Measurements from ENCODE around the gene MAPT.
"Not testable (repeated sequence)": the region's sequence is repeated elsewhere in the genome, so short reads cannot be mapped to it uniquely, and the experiment has no call there.

Gene MAPT

DNA sequence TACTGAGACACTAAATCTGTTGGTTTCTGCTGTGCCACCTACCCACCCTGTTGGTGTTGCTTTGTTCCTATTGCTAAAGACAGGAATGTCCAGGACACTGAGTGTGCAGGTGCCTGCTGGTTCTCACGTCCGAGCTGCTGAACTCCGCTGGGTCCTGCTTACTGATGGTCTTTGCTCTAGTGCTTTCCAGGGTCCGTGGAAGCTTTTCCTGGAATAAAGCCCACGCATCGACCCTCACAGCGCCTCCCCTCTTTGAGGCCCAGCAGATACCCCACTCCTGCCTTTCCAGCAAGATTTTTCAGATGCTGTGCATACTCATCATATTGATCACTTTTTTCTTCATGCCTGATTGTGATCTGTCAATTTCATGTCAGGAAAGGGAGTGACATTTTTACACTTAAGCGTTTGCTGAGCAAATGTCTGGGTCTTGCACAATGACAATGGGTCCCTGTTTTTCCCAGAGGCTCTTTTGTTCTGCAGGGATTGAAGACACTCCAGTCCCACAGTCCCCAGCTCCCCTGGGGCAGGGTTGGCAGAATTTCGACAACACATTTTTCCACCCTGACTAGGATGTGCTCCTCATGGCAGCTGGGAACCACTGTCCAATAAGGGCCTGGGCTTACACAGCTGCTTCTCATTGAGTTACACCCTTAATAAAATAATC lies 119.3 kb downstream of the MAPT start:
- no peak for DNase-seq

DNA sequence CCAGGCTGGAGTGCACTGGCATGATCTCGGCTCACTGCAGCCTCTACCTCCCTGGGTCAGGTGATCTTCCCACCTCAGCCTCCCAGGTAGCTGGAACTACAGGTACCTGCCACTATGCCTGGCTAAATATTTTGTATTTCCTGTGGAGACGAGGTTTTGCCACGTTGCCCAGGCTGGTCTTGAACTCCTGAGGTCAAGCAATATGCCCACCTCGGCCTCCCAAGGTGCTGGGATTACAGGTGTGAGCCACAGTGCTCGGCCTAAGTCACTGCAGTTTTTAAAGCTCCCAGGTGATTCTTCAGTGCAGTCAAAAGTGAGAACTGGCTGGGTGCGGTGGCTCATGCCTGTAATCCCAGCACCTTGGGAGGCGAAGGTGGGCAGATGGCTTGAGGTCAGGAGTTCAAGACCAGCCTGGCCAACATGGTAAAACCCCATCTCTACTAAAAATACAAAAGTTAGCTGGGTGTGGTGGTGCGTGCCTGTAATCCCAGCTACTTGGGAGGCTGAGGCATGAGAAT lies 125.1 kb downstream of the MAPT start:
- not testable (repeated sequence) for DNase-seq

DNA sequence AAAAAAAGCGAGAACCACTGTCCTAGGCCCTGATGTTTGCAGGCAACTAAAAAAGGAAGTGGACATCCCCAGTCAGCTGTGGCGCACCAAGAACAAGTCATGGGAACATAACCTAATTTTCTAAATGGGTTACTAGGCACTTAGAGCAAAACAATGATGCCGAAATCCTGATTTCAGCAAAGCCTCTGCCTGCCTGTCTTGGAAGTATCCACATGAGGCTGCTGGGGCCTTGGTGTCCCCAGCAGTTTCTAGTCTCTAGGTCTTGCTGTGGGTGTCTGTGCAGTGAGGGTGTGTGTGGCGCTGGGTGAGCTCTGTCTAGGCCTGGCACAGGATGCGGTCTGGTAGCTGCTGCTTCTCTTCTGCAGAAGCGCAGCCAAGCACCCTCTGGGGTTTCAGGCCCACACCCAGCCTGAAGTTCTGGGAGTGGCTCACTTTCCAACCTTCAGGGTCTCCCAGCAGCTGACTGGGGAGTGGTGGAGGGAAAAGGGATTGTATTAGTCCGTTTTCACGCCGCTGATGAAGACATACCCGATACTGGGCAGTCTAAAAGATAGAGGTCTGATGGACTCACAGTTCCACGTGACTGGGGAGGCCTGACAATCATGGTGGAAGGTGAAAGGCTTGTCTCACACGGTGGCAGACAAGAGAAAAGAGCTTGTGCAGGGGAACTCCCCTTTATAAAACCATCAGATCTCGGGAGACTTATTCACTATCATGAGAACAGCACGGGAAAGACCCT lies 125.8 kb downstream of the MAPT start:
- no peak for DNase-seq

DNA sequence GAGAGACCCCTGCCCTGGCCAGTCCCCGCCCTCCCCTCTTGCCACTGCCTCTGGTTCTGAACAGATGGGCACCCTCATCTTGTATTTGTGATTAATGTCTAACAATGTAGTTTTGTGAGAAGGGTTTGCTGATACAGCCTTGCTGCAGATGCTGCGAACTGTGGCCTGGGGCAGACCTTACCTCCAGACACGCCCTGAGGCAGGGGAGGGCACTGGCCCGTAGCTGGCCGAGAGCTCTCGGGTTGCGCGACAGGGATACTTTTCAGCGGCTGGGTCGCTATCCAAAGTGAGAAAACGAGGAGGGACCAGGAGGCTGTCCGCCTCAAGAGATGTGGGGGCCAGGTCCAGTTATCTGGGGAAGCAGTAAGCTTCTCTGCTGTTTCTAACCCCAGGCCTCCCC lies 126.6 kb downstream of the MAPT start:
- DNase-seq, result no peak

DNA sequence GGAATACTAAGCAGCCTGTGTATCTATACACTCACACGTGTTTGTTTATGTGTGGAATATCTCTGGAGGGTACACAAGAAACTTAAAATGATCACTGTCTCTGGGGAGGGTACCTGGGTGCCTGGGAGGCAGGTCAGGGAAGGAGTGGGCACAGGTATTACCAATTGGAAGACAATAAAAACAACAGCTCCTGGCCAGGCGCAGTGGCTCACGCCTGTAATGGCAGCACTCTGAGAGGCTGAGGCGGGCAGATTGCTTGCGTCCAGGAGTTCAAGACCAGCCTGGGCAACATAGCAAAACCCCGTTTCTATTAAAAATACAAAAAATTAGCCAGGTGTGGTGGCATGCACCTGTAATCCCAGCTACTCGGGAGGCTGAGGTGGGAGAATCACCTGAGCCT lies 129.0 kb downstream of the MAPT start:
- not testable (repeated sequence) for DNase-seq

DNA sequence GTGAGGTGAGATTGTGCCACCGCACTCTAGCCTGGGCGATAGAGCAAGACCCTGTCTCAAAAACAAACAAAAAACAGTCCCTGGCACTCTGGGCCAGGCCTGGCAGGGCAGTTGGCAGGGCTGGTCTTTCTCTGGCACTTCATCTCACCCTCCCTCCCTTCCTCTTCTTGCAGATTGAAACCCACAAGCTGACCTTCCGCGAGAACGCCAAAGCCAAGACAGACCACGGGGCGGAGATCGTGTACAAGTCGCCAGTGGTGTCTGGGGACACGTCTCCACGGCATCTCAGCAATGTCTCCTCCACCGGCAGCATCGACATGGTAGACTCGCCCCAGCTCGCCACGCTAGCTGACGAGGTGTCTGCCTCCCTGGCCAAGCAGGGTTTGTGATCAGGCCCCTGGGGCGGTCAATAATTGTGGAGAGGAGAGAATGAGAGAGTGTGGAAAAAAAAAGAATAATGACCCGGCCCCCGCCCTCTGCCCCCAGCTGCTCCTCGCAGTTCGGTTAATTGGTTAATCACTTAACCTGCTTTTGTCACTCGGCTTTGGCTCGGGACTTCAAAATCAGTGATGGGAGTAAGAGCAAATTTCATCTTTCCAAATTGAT lies 129.5 kb downstream of the MAPT start:
- no peak for DNase-seq

DNA sequence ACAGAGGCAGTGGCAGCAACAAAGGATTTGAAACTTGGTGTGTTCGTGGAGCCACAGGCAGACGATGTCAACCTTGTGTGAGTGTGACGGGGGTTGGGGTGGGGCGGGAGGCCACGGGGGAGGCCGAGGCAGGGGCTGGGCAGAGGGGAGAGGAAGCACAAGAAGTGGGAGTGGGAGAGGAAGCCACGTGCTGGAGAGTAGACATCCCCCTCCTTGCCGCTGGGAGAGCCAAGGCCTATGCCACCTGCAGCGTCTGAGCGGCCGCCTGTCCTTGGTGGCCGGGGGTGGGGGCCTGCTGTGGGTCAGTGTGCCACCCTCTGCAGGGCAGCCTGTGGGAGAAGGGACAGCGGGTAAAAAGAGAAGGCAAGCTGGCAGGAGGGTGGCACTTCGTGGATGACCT lies 130.2 kb downstream of the MAPT start:
- no peak for DNase-seq

DNA sequence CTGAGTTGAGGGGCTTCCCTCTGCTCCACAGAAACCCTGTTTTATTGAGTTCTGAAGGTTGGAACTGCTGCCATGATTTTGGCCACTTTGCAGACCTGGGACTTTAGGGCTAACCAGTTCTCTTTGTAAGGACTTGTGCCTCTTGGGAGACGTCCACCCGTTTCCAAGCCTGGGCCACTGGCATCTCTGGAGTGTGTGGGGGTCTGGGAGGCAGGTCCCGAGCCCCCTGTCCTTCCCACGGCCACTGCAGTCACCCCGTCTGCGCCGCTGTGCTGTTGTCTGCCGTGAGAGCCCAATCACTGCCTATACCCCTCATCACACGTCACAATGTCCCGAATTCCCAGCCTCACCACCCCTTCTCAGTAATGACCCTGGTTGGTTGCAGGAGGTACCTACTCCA lies 130.7 kb downstream of the MAPT start:
- no peak for DNase-seq

DNA sequence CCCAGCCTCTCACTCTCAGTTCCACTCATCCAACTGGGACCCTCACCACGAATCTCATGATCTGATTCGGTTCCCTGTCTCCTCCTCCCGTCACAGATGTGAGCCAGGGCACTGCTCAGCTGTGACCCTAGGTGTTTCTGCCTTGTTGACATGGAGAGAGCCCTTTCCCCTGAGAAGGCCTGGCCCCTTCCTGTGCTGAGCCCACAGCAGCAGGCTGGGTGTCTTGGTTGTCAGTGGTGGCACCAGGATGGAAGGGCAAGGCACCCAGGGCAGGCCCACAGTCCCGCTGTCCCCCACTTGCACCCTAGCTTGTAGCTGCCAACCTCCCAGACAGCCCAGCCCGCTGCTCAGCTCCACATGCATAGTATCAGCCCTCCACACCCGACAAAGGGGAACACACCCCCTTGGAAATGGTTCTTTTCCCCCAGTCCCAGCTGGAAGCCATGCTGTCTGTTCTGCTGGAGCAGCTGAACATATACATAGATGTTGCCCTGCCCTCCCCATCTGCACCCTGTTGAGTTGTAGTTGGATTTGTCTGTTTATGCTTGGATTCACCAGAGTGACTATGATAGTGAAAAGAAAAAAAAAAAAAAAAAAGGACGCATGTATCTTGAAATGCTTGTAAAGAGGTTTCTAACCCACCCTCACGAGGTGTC lies 131.3 kb downstream of the MAPT start:
- no peak for DNase-seq

DNA sequence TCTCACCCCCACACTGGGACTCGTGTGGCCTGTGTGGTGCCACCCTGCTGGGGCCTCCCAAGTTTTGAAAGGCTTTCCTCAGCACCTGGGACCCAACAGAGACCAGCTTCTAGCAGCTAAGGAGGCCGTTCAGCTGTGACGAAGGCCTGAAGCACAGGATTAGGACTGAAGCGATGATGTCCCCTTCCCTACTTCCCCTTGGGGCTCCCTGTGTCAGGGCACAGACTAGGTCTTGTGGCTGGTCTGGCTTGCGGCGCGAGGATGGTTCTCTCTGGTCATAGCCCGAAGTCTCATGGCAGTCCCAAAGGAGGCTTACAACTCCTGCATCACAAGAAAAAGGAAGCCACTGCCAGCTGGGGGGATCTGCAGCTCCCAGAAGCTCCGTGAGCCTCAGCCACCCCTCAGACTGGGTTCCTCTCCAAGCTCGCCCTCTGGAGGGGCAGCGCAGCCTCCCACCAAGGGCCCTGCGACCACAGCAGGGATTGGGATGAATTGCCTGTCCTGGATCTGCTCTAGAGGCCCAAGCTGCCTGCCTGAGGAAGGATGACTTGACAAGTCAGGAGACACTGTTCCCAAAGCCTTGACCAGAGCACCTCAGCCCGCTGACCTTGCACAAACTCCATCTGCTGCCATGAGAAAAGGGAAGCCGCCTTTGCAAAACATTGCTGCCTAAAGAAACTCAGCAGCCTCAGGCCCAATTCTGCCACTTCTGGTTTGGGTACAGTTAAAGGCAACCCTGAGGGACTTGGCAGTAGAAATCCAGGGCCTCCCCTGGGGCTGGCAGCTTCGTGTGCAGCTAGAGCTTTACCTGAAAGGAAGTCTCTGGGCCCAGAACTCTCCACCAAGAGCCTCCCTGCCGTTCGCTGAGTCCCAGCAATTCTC lies 132.1 kb downstream of the MAPT start:
- no peak for DNase-seq

DNA sequence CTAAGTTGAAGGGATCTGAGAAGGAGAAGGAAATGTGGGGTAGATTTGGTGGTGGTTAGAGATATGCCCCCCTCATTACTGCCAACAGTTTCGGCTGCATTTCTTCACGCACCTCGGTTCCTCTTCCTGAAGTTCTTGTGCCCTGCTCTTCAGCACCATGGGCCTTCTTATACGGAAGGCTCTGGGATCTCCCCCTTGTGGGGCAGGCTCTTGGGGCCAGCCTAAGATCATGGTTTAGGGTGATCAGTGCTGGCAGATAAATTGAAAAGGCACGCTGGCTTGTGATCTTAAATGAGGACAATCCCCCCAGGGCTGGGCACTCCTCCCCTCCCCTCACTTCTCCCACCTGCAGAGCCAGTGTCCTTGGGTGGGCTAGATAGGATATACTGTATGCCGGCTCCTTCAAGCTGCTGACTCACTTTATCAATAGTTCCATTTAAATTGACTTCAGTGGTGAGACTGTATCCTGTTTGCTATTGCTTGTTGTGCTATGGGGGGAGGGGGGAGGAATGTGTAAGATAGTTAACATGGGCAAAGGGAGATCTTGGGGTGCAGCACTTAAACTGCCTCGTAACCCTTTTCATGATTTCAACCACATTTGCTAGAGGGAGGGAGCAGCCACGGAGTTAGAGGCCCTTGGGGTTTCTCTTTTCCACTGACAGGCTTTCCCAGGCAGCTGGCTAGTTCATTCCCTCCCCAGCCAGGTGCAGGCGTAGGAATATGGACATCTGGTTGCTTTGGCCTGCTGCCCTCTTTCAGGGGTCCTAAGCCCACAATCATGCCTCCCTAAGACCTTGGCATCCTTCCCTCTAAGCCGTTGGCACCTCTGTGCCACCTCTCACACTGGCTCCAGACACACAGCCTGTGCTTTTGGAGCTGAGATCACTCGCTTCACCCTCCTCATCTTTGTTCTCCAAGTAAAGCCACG lies 133.0 kb downstream of the MAPT start:
- no peak for DNase-seq

DNA sequence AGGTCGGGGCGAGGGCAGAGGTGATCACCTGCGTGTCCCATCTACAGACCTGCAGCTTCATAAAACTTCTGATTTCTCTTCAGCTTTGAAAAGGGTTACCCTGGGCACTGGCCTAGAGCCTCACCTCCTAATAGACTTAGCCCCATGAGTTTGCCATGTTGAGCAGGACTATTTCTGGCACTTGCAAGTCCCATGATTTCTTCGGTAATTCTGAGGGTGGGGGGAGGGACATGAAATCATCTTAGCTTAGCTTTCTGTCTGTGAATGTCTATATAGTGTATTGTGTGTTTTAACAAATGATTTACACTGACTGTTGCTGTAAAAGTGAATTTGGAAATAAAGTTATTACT lies 133.6 kb downstream of the MAPT start:
- DNase-seq, result no peak

DNA sequence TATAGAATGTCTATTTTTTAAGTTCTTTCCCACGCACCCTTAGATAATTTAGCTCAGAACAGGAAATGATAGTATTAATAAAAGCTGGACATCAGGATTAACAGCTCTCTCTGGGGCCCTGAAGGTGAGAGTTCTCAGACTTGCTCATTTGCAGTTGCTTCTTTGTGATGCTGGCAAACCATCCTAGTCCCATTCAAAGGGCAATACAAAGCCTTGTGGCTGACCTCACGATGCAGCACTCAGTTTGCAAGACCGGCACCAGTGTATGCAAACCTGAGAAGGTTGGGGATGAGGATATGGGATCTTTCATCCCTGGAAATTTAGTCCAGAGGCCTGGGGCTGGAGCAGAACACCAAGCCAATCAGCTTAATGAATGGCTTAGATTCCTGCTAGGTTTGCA lies 134.0 kb downstream of the MAPT start:
- no peak for DNase-seq

DNA sequence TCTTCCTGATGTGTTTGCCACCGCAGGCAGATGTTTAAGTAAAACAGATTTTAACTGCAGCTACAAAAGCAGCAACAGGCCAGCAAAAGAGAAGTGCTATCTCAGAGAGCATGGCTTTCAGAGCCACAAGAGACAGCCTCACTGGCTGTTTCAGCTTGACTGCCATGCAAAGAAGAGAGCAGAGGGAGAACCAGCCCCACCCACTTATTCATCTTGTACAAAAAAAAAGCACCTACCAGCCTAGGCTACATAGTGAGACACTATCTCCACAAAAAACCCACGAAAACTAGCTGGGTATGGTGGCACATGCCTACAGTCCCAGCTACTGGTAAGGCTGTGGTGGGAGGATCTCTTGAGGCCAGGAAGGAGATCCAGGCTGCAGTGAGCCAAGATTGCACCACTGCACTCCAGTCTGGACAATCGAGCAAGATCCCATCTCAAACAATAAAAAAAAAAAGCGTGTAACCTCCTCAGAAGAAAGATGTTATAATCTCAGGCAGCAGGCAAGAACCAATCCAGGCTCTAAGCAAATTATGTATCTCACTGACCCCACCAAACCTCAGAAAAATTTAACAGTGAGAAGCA lies 134.7 kb downstream of the MAPT start:
- DNase-seq, result no peak

DNA sequence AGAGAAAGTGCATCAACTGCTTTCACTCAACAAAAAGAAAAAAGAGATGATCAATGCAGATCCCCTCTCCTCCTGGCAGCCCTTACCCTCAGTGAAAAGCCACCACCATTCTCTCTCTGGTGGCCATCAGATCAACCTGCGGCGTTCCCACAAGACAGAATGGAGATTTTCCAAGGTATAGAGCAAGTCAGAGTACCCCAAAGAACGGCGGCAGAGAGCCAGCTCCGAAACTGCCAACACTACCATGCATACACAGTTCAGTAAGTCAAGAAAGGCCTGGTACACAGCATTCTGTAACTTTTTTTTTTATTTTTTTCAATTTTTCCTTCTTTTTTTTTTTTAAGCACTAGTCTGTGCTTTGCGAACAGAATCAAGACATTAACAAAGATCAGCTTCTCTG lies 135.3 kb downstream of the MAPT start:
- DNase-seq, result no peak

DNA sequence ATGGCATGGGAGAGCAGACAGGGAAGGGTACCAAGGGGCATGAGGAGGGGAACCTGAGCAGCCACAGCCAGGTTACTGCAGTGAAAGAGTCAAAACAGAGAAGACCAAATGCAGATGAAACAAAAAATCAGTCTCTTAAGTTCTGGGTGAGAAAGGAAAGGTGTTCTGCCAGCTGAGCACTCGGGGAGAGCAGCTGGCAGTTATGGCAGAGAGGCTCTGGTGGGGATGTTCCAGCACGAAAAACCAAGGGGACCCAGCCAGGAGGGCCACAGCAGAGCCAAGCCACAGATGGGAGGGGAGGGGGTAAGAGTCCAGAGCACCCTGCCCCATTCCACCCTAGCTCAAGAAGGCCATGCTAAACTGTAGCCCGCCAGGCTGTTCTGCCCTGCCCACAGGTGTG lies 136.4 kb downstream of the MAPT start:
- no peak for DNase-seq

DNA sequence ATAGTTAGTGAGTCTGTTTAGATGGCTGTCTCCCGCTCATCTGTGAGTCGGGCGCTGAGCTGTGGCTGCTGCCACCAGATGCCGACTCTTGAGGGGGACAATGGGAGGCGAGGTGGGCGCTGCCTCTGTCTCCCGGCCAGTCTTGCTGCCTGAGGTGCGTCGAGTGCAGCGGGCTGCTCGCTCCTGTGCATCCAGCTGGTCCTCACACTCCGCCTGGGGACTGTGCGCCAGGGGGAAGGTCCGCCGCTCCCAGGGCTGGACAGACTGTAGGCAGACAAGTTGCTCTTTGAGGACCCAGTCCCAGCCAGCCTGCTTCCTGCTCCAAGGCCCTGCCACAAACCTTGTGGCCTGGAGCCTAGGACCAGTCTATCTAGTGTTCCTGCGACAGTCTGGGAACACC lies 137.1 kb downstream of the MAPT start:
- no peak for DNase-seq

DNA sequence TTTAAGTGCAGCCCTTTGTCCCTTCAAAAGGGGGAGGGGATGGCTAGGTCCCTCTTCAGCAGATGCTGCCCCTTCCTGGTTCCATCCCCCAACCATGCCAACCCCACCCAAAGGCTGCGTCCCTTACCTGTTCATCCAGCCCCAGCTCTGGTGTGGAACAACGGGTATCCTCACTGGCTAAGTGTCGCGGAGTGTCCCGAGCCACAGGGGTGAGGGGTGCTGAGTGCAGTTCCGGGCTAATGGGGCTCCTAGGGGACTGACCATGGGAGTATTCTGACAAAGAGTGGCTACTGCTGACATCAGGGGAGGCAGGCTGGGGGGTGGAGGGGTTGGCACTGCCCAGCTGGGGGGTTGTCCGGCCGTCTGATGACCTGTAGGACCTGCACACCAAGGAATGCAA lies 137.6 kb downstream of the MAPT start:
- DNase-seq, result no peak

DNA sequence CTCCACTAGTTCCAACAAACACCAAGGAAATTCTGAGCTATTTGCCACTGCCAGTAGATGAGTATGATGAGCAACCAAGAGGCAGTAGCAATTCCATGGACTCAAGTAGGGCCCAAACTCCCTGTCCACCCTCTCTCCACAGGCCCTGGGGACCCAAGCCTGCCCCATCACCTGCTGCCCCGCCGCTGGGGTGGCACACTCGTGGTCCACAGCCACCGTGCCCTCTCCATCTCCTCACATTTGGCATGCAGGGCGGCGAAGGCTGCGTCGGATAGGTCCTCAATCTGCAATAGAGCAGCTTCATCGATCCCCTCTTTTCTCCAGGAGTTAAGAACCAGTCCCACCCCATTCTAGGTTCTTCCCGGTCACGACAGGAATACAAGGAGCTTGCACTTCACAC lies 138.6 kb downstream of the MAPT start:
- DNase-seq, result no peak

DNA sequence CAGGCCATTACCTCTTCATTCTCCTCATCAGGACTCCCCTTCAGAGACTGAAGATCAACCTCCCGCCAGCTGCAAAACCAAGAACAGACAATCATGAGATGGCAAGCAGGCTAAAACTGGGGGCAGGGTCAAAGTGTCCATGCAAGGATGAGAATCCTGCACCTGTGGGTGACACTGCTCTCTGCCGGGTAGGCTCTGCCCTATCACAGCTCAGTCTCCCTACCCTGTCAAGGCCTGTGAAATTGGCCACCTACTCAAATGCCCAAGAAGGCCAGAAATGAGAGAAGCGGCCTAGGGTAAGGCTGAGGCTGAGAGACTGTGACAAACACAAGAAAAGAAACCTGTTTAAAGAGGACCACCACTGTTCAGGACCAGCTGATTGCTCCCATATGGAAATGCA lies 139.0 kb downstream of the MAPT start:
- no peak for DNase-seq

DNA sequence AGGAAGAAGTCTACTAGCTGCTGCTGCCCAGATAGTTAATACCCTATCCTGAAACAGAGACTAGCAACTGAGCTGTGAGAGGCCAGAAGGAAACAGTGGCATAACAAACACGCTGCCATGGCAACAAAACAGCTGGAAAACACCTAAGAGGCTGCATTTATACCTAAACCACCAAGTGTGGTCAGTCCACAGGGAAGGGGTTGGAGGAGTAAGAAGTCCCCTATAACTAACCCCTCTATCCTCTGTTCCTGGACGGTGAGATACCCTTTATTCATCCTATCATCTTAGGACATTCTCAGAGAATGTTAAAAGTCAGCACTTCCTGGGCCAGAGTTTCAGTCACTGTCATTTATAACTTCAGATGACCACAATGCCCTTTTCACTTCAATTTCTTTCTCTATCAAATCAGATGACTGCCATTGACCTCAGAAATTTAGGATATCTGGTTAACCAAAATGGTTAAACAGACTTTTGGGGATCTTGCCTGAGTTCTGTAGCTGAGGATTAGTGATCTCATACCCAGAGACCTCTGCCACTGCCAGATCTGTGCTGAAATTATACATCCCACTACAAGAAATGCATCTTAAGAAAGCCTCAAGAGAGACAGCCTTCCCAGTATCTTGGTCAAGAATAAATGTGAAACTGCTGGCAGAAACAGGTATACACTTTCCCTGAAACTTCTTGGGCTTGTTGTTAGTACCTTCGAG lies 140.9 kb downstream of the MAPT start:
- DNase-seq, result no peak
